Peyer's patch (tissue), 4 donors: Measurements from ENCODE around the gene AHRR.

Experiments
- CTCF ChIP-seq, 6 experiments: fragments of 450-650 bp in 4 of 6; fragments of 200-600 bp in 2 of 6; sonication (generic) in 1 of 6; IDR thresholded peaks; one replicate each; pipeline ENCODE4 v1.5.1; 2017 to 2019; ENCODE audit warnings: antibody characterized with exemption in 6 of 6, mild to moderate bottlenecking in 3 of 6, moderate library complexity in 1 of 6
- POLR2A ChIP-seq, 2 donors: fragments of 450-650 bp; IDR thresholded peaks; one replicate each; pipeline ENCODE4 v1.5.1; 2017; ENCODE audit warnings: antibody characterized with exemption in 2 of 2, mild to moderate bottlenecking in 2 of 2, moderate library complexity in 2 of 2

GRCh38 chr5:386432-387341 is 65.2 kb downstream of the AHRR start:
- TF ChIP-seq CTCF (IDR thresholded peaks at IDR 0.05) (no peak), POLR2A (IDR thresholded peaks at IDR 0.05) (no peak)
